ENCODE data around the gene C5.
"Not testable (repeated sequence)": the region's sequence is repeated elsewhere in the genome, so short reads cannot be mapped to it uniquely, and the experiment has no call there.

Gene C5

GRCh38 chr9:121050128-121050988, at the start of gene C5:
Gene C5, minus strand, starts transcription at chr9:121050275. Its CDS starts 29 bp downstream, at chr9:121050246.
- DNase-seq: no peak

- DNase-seq: no peak
Measured at GRCh38 chr9:121098567-121099198, 48.6 kb upstream of the C5 start.

GRCh38 chr9:121095057-121095456, 45.0 kb upstream of the C5 start:
- DNase-seq: no peak

GRCh38 chr9:121090743-121091142, 40.7 kb upstream of the C5 start:
- DNase-seq: not testable (repeated sequence)

- peak; percentile 18 for DNase-seq
Measured at GRCh38 chr9:121088576-121088975, 38.5 kb upstream of the C5 start.

- DNase-seq: no peak
Measured at GRCh38 chr9:121085661-121086060, 35.6 kb upstream of the C5 start.

GRCh38 chr9:121082075-121082474, 32.0 kb upstream of the C5 start:
- no peak for DNase-seq

- DNase-seq: peak; percentile 54
Measured at GRCh38 chr9:121075251-121076036, 25.4 kb upstream of the C5 start.

- peak; percentile 91 for DNase-seq
Measured at GRCh38 chr9:121074370-121075250, 24.5 kb upstream of the C5 start, which contains the start of gene CNTRL. Gene CNTRL, plus strand, starts transcription at chr9:121074955. Its CDS starts 13,372 bp downstream, at chr9:121088327.

GRCh38 chr9:121073038-121073437, 23.0 kb upstream of the C5 start:
- peak; percentile 84 for DNase-seq

- DNase-seq: peak; percentile 79
Measured at GRCh38 chr9:121071756-121072421, 21.8 kb upstream of the C5 start.

GRCh38 chr9:121071370-121071755, 21.3 kb upstream of the C5 start:
- no peak for DNase-seq

- DNase-seq: peak; percentile 83
Measured at GRCh38 chr9:121069396-121069795, 19.3 kb upstream of the C5 start.

GRCh38 chr9:121067640-121068039, 17.6 kb upstream of the C5 start:
- peak; percentile 60 for DNase-seq

GRCh38 chr9:121066850-121067249, 16.8 kb upstream of the C5 start:
- no peak for DNase-seq

GRCh38 chr9:121059998-121060636, 10.0 kb upstream of the C5 start:
- peak; percentile 64 for DNase-seq

- DNase-seq: no peak
Measured at GRCh38 chr9:121059513-121059912, 9.4 kb upstream of the C5 start.

- no peak for DNase-seq
Measured at GRCh38 chr9:121057821-121058220, 7.7 kb upstream of the C5 start.

- no peak for DNase-seq
Measured at GRCh38 chr9:121055642-121056143, 5.6 kb upstream of the C5 start.

- no peak for DNase-seq
Measured at GRCh38 chr9:121053544-121053943, 3.5 kb upstream of the C5 start.

- DNase-seq: no peak
Measured at GRCh38 chr9:121048618-121049017, 1.5 kb downstream of the C5 start.
